Islet precursor cell (in vitro differentiated cells): ENCODE measurements around the gene RPAP3.

Experiments
- DNase-seq: peaks from one replicate; pipeline ENCODE4 v3.0.0-alpha.2; 2018

The RPAP3 gene

GRCh38 chr12:47742253-47742825, 36.5 kb upstream of the RPAP3 start:
- peak; percentile 81 for DNase-seq

- no peak for DNase-seq
These were observed 35.5 kb upstream of the RPAP3 start for GRCh38 chr12:47741340-47741703.

GRCh38 chr12:47740606-47741339, 34.9 kb upstream of the RPAP3 start:
- DNase-seq = no peak

GRCh38 chr12:47739979-47740378, 34.1 kb upstream of the RPAP3 start:
- no peak for DNase-seq

- DNase-seq = no peak
These were observed 33.5 kb upstream of the RPAP3 start for GRCh38 chr12:47739297-47739696.

GRCh38 chr12:47737936-47738594, 32.2 kb upstream of the RPAP3 start:
- DNase-seq = no peak

- DNase-seq = no peak
These were observed 31.2 kb upstream of the RPAP3 start for GRCh38 chr12:47736877-47737676.

- no peak for DNase-seq
These were observed 30.4 kb upstream of the RPAP3 start for GRCh38 chr12:47736216-47736615.

- DNase-seq = no peak
These were observed 29.8 kb upstream of the RPAP3 start for GRCh38 chr12:47735649-47736048.

- DNase-seq = no peak
These were observed 29.1 kb upstream of the RPAP3 start for GRCh38 chr12:47734725-47735480.

GRCh38 chr12:47733142-47733541, 27.3 kb upstream of the RPAP3 start:
- DNase-seq = no peak

GRCh38 chr12:47732504-47732903, 26.7 kb upstream of the RPAP3 start:
- no peak for DNase-seq

- no peak for DNase-seq
These were observed 25.9 kb upstream of the RPAP3 start for GRCh38 chr12:47731723-47732122.

- DNase-seq = no peak
These were observed 24.5 kb upstream of the RPAP3 start for GRCh38 chr12:47730341-47730744.

- peak; percentile 82 for DNase-seq
These were observed 23.4 kb upstream of the RPAP3 start for GRCh38 chr12:47729233-47729632.

GRCh38 chr12:47725893-47726292, 20.1 kb upstream of the RPAP3 start:
- DNase-seq = no peak

GRCh38 chr12:47725091-47725772, 19.4 kb upstream of the RPAP3 start, which contains the start of gene ENDOU:
Gene ENDOU, minus strand, starts transcription at chr12:47725490. Its CDS starts 77 bp downstream, at chr12:47725413.
- no peak for DNase-seq

- no peak for DNase-seq
These were observed 17.3 kb upstream of the RPAP3 start for GRCh38 chr12:47722941-47723631.

GRCh38 chr12:47722136-47722834, 16.5 kb upstream of the RPAP3 start:
- peak; percentile 56 for DNase-seq

GRCh38 chr12:47721431-47721973, 15.7 kb upstream of the RPAP3 start:
- no peak for DNase-seq
